NB4 (cell line): ENCODE results near the gene L3MBTL4.

Experiments used
- CTCF ChIP-seq: IDR thresholded peaks from one replicate; pipeline ENCODE4 v1.5.1; 2012; ENCODE audit warnings: low read depth, low read length
- MAX ChIP-seq: IDR thresholded peaks from 2 replicates; pipeline ENCODE4 v1.6.1; 2011; ENCODE audit warnings: low read depth, low read length
- MYC ChIP-seq: IDR thresholded peaks from 2 replicates; pipeline ENCODE4 v1.6.1; 2011; ENCODE audit warnings: low read depth, low read length

- TF ChIP-seq MYC = no peak
- TF ChIP-seq CTCF = no peak
- TF ChIP-seq MAX = no peak
These were observed 308.5 kb downstream of the L3MBTL4 start for GRCh38 chr18:6106091-6106685.
